ENCODE measurements around the gene OR2W1. TPM values are rescaled to one million over a fixed set of nuclear protein-coding genes. Genes with fewer than 3 reads are reported as not detected.

OR2W1 gene
- total RNA-seq, 3 donors from 2014 or later, result not detected

DNA sequence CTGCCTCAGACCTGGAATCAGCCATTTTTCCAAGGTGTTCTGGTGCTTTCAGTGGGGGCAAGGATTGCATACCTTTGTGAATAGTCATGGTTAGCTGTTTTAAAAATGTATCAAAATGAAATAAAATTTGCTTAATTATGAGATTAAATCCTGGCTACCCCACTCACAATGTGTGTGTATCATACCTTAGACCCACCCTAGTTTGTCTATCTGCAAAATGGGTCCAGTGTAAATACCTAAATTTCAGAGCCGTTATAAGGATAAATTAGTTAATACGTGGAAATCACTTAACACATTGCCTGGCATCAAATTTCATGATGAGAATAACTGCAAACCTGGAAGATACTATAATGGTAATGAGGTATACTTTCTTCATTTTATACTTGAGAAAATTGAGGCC, 36.9 kb downstream of the OR2W1 start:
- Histone ChIP-seq H3K9me3 (no peaks in the 10 kb centered on the region), H3K27ac (no peak overlapping the region), H3K4me3 (no peak overlapping the region), H3K36me3 (no peaks in the 10 kb centered on the region), H3K27me3 (no peaks in the 10 kb centered on the region), H3K4me1 (no peaks in the 10 kb centered on the region)
- intact Hi-C loops (cut with DNase I; ENCODE audit: low total_unique reads), result no loop called here
- DNase-seq (ENCODE audit: low spot score in 2 of 2), result no peak
- TF ChIP-seq, protein P1, sequence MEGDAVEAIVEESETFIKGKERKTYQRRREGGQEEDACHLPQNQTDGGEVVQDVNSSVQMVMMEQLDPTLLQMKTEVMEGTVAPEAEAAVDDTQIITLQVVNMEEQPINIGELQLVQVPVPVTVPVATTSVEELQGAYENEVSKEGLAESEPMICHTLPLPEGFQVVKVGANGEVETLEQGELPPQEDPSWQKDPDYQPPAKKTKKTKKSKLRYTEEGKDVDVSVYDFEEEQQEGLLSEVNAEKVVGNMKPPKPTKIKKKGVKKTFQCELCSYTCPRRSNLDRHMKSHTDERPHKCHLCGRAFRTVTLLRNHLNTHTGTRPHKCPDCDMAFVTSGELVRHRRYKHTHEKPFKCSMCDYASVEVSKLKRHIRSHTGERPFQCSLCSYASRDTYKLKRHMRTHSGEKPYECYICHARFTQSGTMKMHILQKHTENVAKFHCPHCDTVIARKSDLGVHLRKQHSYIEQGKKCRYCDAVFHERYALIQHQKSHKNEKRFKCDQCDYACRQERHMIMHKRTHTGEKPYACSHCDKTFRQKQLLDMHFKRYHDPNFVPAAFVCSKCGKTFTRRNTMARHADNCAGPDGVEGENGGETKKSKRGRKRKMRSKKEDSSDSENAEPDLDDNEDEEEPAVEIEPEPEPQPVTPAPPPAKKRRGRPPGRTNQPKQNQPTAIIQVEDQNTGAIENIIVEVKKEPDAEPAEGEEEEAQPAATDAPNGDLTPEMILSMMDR (IDR thresholded peaks at IDR 0.05), result no peak
- no peak for TF ChIP-seq POLR2A (IDR thresholded peaks at IDR 0.05)
- TF ChIP-seq POLR2AphosphoS5 (IDR thresholded peaks at IDR 0.05), result no peak

DNA sequence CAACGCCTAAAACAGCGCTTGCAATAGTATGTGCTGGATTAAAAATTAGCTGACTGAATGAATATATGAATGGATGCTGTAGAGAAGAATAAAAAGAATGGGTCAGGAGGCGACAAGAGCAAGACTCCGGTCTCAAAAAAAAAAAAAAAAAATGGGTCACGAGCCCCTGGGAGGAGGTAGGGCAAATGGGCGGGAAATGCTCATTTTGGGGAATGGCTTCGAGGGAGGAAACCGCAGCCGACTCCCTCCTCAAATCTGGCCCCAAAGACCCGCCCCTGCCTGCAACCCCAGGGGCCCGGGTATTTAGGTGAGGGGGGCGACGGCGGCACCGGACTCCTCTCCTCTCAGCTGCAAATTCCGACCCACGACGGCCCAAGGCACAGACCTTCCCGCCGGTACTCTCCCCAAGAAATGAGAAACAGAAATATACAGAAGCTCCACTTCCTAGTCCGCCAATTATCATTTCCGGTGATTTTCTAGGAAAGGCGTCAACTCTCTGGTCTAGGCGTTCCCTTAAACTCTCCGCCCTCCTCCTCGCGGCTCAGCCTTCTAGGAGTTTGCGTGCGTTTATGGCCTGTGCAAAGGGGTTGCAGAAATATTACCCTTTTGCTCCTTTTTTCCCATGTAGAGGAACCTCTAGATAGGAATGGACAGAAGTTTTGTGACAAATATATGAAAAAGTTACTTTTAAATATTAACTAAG, 39.6 kb downstream of the OR2W1 start, which contains the start of gene ZNF311:
ZNF311 (minus strand) TSS at position 133 of the 703 bp plus-strand sequence. CDS start 1,361 bp downstream, outside the sequence.
- Histone ChIP-seq H3K4me1 (no peaks in the 10 kb centered on the region), H3K4me3 (peak within 1 kb of the TSS; percentile 63 to 81 (median 68)), H3K27me3 (no peaks in the 10 kb centered on the region), H3K9me3 (no peaks in the 10 kb centered on the region), H3K36me3 (no peaks in the 10 kb centered on the region), H3K27ac (peak within 1 kb of the TSS; percentile 61 to 83)
- intact Hi-C loops (cut with DNase I; ENCODE audit: low total_unique reads), result no loop called here
- TF ChIP-seq POLR2AphosphoS5 (IDR thresholded peaks at IDR 0.05) (peak in 2 of 3 donors; percentile 21 to 46), POLR2A (IDR thresholded peaks at IDR 0.05) (no peak)
- TF ChIP-seq, protein P1 (IDR thresholded peaks at IDR 0.05), result no peak
- DNase-seq (ENCODE audit: low spot score in 2 of 2), result no peak

DNA sequence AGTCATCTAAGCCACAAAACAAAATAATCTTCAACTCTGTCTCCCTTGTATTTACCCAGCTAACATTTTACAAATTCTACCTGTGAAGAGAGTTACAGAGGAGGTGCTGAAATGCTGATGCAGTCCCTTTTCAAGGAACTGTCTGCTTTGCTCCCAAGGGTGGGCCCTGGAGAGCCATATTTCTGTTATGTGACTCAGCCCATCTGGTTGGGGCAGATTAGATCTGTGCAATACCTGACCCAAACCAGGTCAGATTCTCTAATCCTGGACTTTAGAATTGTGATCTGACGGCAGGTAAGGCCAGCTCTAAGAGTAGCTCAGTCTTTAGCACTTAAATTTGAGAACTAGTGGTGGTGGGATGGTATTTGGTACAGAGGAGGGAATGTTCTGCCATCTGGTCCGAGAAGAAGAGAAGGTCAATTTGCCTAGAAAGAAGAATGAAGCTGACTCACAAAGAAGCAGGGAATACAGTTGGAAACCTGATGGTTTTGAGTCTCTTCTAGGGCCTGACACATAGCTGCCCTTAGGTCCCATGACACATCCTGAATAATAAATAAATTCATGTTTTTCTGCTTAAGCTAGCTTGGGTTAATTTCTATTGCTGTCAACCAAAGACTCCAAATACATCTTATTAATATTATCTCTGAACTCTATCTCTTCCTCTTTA, 48.0 kb downstream of the OR2W1 start:
- intact Hi-C loops (cut with DNase I; ENCODE audit: low total_unique reads), result no loop called here
- H3K9me3 ChIP-seq, result no peaks in the 10 kb centered on the region
- H3K4me1 ChIP-seq, result no peaks in the 10 kb centered on the region
- H3K27ac ChIP-seq, result no peak overlapping the region
- H3K36me3 ChIP-seq, result no peaks in the 10 kb centered on the region
- H3K4me3 ChIP-seq, result no peak overlapping the region
- no peaks in the 10 kb centered on the region for H3K27me3 ChIP-seq
- TF ChIP-seq POLR2AphosphoS5 (IDR thresholded peaks at IDR 0.05) (no peak), POLR2A (IDR thresholded peaks at IDR 0.05) (no peak)
- TF ChIP-seq, protein P1 (IDR thresholded peaks at IDR 0.05), result no peak
- no peak for DNase-seq (ENCODE audit: low spot score in 2 of 2)

DNA sequence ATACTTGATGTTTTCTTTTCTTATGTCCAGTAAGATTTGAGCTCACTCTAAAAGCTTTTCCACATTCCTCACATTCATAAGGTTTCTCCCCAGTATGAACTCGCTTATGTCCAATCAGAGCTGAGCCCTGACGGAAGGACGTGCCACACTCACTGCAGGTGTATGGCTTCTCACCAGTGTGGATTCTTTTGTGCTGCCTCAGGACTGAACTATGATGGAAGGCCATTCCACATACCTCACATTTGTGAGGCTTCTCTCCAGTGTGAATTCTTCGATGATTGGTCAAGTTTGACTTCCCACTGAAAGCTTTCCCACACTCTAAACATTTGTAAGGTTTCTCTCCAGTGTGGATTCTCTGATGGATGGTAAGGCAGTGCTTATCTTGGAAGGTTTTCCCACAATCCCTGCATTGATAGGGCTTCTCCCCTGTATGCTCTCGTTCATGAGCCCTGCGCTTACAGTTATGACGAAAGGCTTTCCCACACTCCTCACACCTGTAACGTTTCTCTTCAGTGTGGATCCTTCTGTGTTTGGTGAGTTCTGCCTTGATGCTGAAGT, 49.8 kb downstream of the OR2W1 start:
- TF ChIP-seq, protein P1 (IDR thresholded peaks at IDR 0.05), result no peak
- TF ChIP-seq POLR2A (IDR thresholded peaks at IDR 0.05), result no peak
- TF ChIP-seq POLR2AphosphoS5 (IDR thresholded peaks at IDR 0.05), result no peak
- H3K27ac ChIP-seq, result no peak overlapping the region
- H3K4me3 ChIP-seq, result no peak overlapping the region
- no peaks in the 10 kb centered on the region for H3K4me1 ChIP-seq
- intact Hi-C loops (cut with DNase I; ENCODE audit: low total_unique reads), result no loop called here
- no peaks in the 10 kb centered on the region for H3K9me3 ChIP-seq
- no peaks in the 10 kb centered on the region for H3K36me3 ChIP-seq
- no peaks in the 10 kb centered on the region for H3K27me3 ChIP-seq
- no peak for DNase-seq (ENCODE audit: low spot score in 2 of 2)

Other genes starting within 250 kb of the OR2W1 start
- gene TRIM27, start 121.2 kb downstream of the OR2W1 start, total RNA-seq, result 100 to 1,000 TPM in 1 of 3 donors, 10 to 100 TPM in 2; 38.7 to 106 (median 80.3) TPM
- gene ZNF311, start 39.9 kb downstream of the OR2W1 start, total RNA-seq, result 1 to 10 TPM in 2 of 3 donors, under 1 TPM in 1; 0.96 to 3.7 (median 2.0) TPM
- not detected for gene OR2B3, start 42.1 kb upstream of the OR2W1 start, total RNA-seq
- not detected for gene OR2J1, start 54.3 kb upstream of the OR2W1 start, total RNA-seq
- gene OR2J3, start 62.9 kb upstream of the OR2W1 start, total RNA-seq, result under 1 TPM in 1 of 3 donors, not detected in 2; 0.15 TPM
- not detected for gene OR2J2, start 125.7 kb upstream of the OR2W1 start, total RNA-seq